Neural cell (in vitro differentiated cells): ENCODE data around the gene CCR3. TPM values are rescaled to one million over a fixed set of nuclear protein-coding genes. Genes with fewer than 3 reads are reported as not detected.

ENCODE experiments used
- H2AFZ ChIP-seq: fragments of 200-600, 300-800 bp; sonication (generic), shearing (Covaris generic); 2 replicates; pipeline ENCODE4 v1.6.0; 2014; ENCODE audit warnings: low read depth, mild to moderate bottlenecking, antibody characterized with exemption, low read length, moderate library complexity
- H3F3A ChIP-seq: fragments of 200-600 bp; shearing (Covaris generic); 2 replicates; pipeline ENCODE4 v1.6.1; 2016; ENCODE audit warnings: mild to moderate bottlenecking, moderate library complexity, mixed read lengths, antibody characterized with exemption, low read length; ENCODE audit not compliant: insufficient read depth, poor library complexity, severe bottlenecking
- H3K27ac ChIP-seq: fragments of 200-600, 300-800 bp; sonication (generic), shearing (Covaris generic); 2 replicates; pipeline ENCODE4 v1.5.1; 2014; ENCODE audit warnings: mild to moderate bottlenecking, low read length, moderate library complexity
- H3K27me3 ChIP-seq: fragments of 300-800, 200-600 bp; sonication (generic), shearing (Covaris generic); 2 replicates; pipeline ENCODE4 v1.6.0; 2014; ENCODE audit warnings: mild to moderate bottlenecking, low read depth, low read length, moderate library complexity; ENCODE audit not compliant: insufficient read depth
- H3K36me3 ChIP-seq: fragments of 300-800, 200-600 bp; sonication (generic), shearing (Covaris generic); 2 replicates; pipeline ENCODE4 v1.5.1; 2014; ENCODE audit warnings: mild to moderate bottlenecking, antibody characterized with exemption, low read length, moderate library complexity; ENCODE audit not compliant: insufficient read depth
- H3K4me2 ChIP-seq: fragments of 300-800, 200-600 bp; sonication (generic), shearing (Covaris generic); 2 replicates; pipeline ENCODE4 v1.6.0; 2014; ENCODE audit warnings: mild to moderate bottlenecking, low read length
- H3K4me3 ChIP-seq: fragments of 300-800, 200-600 bp; sonication (generic), shearing (Covaris generic); 2 replicates; pipeline ENCODE4 v1.5.1; 2014; ENCODE audit warnings: mild to moderate bottlenecking, low read length, moderate library complexity
- H3K79me2 ChIP-seq: fragments of 200-600 bp; shearing (Covaris generic); replicated peaks from 2 replicates; pipeline ENCODE4 v1.6.0; 2014; ENCODE audit warnings: mild to moderate bottlenecking, low read length, moderate library complexity; ENCODE audit not compliant: insufficient read depth
- H3K9ac ChIP-seq: fragments of 300-800, 200-600 bp; sonication (generic), shearing (Covaris generic); 2 replicates; pipeline ENCODE4 v1.6.1; 2016; ENCODE audit warnings: mild to moderate bottlenecking, low read length, mixed read lengths
- H3K9me2 ChIP-seq: fragments of 200-600 bp; shearing (Covaris generic); 2 replicates; pipeline ENCODE4 v1.6.1; 2016; ENCODE audit warnings: mild to moderate bottlenecking, low read length, mixed read lengths; ENCODE audit not compliant: insufficient read depth
- H3K9me3 ChIP-seq: fragments of 200-600, 300-800 bp; sonication (generic), shearing (Covaris generic); 2 replicates; pipeline ENCODE4 v1.6.1; 2016; ENCODE audit warnings: mild to moderate bottlenecking, mixed run types, low read length, moderate library complexity, mixed read lengths
- H4K20me1 ChIP-seq: fragments of 200-600 bp; shearing (Covaris generic); 2 replicates; pipeline ENCODE4 v1.6.1; 2016; ENCODE audit warnings: mild to moderate bottlenecking, mixed run types; ENCODE audit not compliant: insufficient read depth
- EP300 ChIP-seq: fragments of 450-650 bp; conservative IDR thresholded peaks from 2 replicates; pipeline ENCODE4 v1.6.1; 2014; ENCODE audit warnings: antibody characterized with exemption, mild to moderate bottlenecking, moderate library complexity; ENCODE audit not compliant: poor library complexity, severe bottlenecking
- EZH2 ChIP-seq: fragments of 200-600, 300-800 bp; shearing (Covaris generic), sonication (generic); IDR thresholded peaks from 2 replicates; pipeline ENCODE4 v1.6.1; 2014; ENCODE audit warnings: antibody characterized with exemption, low read length, borderline replicate concordance, mild to moderate bottlenecking; ENCODE audit not compliant: insufficient read depth, poor library complexity, severe bottlenecking
- MXI1 ChIP-seq: fragments of 450-650 bp; conservative IDR thresholded peaks from 2 replicates; pipeline ENCODE4 v1.6.1; 2014; ENCODE audit warnings: antibody characterized with exemption, mild to moderate bottlenecking; ENCODE audit not compliant: poor library complexity, severe bottlenecking
- POLR2AphosphoS5 ChIP-seq: IDR thresholded peaks from 2 replicates; pipeline ENCODE4 v1.6.1; 2012
- RAD21 ChIP-seq: fragments of 450-650 bp; conservative IDR thresholded peaks from 2 replicates; pipeline ENCODE4 v1.6.1; 2014; ENCODE audit warnings: antibody characterized with exemption, mild to moderate bottlenecking, moderate library complexity
- SMC3 ChIP-seq: fragments of 450-650 bp; conservative IDR thresholded peaks from 2 replicates; pipeline ENCODE4 v1.6.1; 2014; ENCODE audit warnings: antibody characterized with exemption, mild to moderate bottlenecking, moderate library complexity; ENCODE audit not compliant: poor library complexity
- TAF1 ChIP-seq: IDR thresholded peaks from 2 replicates; pipeline ENCODE4 v1.6.1; 2012; ENCODE audit warnings: low read depth
- polyA plus RNA-seq: library from polyadenylated mRNA; depleted of rRNA; stranded (reverse); fragments of >200 nt; gene quantifications from 2 replicates; pipeline ENCODE4 v1.2.3, GENCODE V29; 2014
- TF ChIP-seq, protein P1 (sequence below): IDR thresholded peaks from 2 replicates; pipeline ENCODE4 v1.6.1; 2012; ENCODE audit warnings: borderline replicate concordance
- TF ChIP-seq, protein P2 (sequence below): fragments of 450-650 bp; IDR thresholded peaks from 2 replicates; pipeline ENCODE4 v1.5.1; 2014; ENCODE audit warnings: antibody characterized with exemption, mild to moderate bottlenecking, moderate library complexity; ENCODE audit not compliant: poor library complexity, severe bottlenecking

The CCR3 gene
- polyA plus RNA-seq, 1 donor from 2014 or later: not detected

DNA sequence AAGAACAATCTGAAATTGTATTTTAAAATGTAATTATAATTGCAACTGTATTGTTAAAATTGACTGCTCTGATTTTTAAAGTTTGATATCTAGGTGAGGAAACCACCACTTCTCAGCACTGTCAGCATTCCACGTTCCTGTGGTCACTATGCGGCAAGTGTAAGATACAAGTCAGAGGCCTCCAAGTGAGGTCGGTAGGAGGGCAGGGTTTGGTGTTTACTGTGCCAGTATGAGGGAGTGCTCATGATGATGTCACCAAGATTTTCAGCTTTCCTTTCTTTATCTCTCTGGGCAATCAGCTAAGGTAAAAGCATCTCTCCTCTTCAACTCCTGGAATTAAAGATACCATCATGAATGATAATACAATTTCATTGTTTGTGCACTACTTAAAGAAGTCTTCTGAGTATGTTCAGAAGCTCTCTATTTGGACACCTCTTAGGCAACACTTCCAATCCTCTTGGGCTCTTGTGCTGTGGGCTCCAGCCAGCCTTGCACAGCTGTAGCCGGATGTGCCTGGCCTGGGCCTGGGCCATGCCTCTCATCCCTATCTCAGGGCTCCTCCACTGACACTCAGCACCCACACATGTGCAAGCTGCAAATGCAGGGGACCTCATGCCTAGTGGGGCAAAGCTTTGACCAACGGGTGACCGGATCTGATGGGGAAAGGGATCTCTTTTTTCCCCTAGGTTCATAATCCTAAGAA, 42.9 kb downstream of the CCR3 start:
- no peak overlapping the region for H3K27ac ChIP-seq
- no peak overlapping the region for H2AFZ ChIP-seq
- H3K9me2 ChIP-seq: no peaks in the 10 kb centered on the region
- H3K9me3 ChIP-seq: no peaks in the 10 kb centered on the region
- H3K27me3 ChIP-seq: no peaks in the 10 kb centered on the region
- H3K4me3 ChIP-seq: no peak overlapping the region
- H3K9ac ChIP-seq: no peak overlapping the region
- no peaks in the 10 kb centered on the region for H3F3A ChIP-seq
- no peak overlapping the region for H3K4me2 ChIP-seq
- no peaks in the 10 kb centered on the region for H4K20me1 ChIP-seq
- no peaks in the 10 kb centered on the region for H3K79me2 ChIP-seq
- H3K36me3 ChIP-seq: no peaks in the 10 kb centered on the region
- TF ChIP-seq, protein P1, sequence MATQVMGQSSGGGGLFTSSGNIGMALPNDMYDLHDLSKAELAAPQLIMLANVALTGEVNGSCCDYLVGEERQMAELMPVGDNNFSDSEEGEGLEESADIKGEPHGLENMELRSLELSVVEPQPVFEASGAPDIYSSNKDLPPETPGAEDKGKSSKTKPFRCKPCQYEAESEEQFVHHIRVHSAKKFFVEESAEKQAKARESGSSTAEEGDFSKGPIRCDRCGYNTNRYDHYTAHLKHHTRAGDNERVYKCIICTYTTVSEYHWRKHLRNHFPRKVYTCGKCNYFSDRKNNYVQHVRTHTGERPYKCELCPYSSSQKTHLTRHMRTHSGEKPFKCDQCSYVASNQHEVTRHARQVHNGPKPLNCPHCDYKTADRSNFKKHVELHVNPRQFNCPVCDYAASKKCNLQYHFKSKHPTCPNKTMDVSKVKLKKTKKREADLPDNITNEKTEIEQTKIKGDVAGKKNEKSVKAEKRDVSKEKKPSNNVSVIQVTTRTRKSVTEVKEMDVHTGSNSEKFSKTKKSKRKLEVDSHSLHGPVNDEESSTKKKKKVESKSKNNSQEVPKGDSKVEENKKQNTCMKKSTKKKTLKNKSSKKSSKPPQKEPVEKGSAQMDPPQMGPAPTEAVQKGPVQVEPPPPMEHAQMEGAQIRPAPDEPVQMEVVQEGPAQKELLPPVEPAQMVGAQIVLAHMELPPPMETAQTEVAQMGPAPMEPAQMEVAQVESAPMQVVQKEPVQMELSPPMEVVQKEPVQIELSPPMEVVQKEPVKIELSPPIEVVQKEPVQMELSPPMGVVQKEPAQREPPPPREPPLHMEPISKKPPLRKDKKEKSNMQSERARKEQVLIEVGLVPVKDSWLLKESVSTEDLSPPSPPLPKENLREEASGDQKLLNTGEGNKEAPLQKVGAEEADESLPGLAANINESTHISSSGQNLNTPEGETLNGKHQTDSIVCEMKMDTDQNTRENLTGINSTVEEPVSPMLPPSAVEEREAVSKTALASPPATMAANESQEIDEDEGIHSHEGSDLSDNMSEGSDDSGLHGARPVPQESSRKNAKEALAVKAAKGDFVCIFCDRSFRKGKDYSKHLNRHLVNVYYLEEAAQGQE: no peak
- TF ChIP-seq POLR2AphosphoS5 (no peak), MXI1 (no peak), TAF1 (no peak), EZH2 (no peak), EP300 (no peak)

DNA sequence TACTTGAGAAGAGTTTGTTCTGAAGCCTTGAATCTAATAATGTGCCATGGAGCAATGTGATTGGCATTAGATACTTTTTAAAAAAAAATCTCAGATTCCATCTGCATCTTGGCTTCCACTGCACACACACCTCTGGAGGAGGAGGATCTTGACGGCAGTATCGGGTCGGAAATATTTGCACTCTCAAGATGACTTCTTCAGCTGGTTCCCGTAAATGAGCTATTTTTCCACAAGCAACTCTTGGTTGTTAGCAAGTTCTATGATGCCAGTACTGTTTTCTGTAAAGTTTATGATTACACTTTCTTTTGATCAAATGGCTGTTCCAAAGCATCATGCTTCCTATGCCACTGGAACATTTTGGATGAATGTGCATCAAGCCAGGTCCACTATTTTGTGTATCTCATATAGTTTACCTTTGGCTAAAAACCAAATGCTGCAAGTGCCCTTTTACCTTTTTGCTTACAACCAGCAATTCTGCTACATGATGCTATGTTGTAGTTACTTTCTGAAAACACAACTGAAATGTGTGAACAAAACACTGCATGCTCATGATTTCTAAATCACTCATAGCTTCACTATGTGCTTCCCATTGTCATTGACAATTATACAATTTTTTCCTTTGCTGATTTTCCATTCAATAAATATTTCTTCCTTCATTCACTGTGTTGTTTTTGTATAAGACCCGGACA, 43.8 kb downstream of the CCR3 start:
- Histone ChIP-seq H3K27ac (no peak overlapping the region), H3K4me3 (no peak overlapping the region), H3K9me2 (no peaks in the 10 kb centered on the region), H3K9me3 (no peaks in the 10 kb centered on the region), H3K9ac (no peak overlapping the region), H2AFZ (no peak overlapping the region), H3K36me3 (no peaks in the 10 kb centered on the region), H3F3A (no peaks in the 10 kb centered on the region), H4K20me1 (no peaks in the 10 kb centered on the region), H3K4me2 (no peak overlapping the region), H3K79me2 (no peaks in the 10 kb centered on the region), H3K27me3 (no peaks in the 10 kb centered on the region)
- TF ChIP-seq SMC3: no peak

DNA sequence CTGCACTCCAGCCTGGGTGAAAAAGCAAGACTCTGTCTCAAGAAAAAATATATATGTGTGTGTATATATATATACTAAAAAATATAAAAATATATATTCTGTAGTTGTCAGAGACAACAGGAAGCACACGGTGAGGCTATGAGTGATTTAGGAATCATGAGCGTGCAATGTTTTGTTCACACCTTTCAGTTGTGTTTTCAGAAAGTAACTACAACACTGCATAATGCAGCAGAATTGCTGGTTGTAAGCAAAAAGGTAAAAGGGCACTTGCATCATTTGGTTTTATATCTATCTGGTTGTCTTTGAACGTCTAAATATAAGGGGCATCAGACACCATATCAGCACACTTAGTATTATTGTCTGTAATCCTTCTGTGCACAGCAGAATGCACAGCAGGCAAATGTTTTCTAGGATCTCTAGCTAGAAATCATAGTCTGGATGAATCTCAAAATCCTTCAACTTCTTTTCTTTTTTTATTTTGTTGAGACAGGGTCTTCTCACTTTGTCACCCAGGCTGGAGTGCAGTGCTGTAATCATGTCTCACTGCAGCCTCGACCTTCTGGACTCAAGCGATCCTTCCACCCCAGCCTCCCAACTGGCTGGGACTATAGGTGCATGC, 44.8 kb downstream of the CCR3 start:
- Histone ChIP-seq H4K20me1 (no peaks in the 10 kb centered on the region), H2AFZ (no peak overlapping the region), H3K4me3 (no peak overlapping the region), H3K9me2 (no peaks in the 10 kb centered on the region), H3K36me3 (no peaks in the 10 kb centered on the region), H3K79me2 (no peaks in the 10 kb centered on the region), H3K27ac (no peak overlapping the region), H3K9ac (no peak overlapping the region), H3K4me2 (no peak overlapping the region), H3F3A (no peaks in the 10 kb centered on the region), H3K9me3 (no peaks in the 10 kb centered on the region), H3K27me3 (no peaks in the 10 kb centered on the region)
- TF ChIP-seq RAD21 (no peak), POLR2AphosphoS5 (no peak), TAF1 (no peak), EP300 (no peak), MXI1 (no peak), SMC3 (no peak), EZH2 (no peak)
- TF ChIP-seq, protein P1: no peak
- TF ChIP-seq, protein P2, sequence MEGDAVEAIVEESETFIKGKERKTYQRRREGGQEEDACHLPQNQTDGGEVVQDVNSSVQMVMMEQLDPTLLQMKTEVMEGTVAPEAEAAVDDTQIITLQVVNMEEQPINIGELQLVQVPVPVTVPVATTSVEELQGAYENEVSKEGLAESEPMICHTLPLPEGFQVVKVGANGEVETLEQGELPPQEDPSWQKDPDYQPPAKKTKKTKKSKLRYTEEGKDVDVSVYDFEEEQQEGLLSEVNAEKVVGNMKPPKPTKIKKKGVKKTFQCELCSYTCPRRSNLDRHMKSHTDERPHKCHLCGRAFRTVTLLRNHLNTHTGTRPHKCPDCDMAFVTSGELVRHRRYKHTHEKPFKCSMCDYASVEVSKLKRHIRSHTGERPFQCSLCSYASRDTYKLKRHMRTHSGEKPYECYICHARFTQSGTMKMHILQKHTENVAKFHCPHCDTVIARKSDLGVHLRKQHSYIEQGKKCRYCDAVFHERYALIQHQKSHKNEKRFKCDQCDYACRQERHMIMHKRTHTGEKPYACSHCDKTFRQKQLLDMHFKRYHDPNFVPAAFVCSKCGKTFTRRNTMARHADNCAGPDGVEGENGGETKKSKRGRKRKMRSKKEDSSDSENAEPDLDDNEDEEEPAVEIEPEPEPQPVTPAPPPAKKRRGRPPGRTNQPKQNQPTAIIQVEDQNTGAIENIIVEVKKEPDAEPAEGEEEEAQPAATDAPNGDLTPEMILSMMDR: no peak
